Measurements from ENCODE around the gene KCNT2. TPM values are rescaled to one million over a fixed set of nuclear protein-coding genes. Genes with fewer than 3 reads are reported as not detected.

Gene KCNT2
- total RNA-seq: 25.3 and 26.1 TPM in 2 replicates
- long read RNA-seq, partial matches to known transcripts: 21 of 40 reads
- long read RNA-seq, other reads (novel, unspliced or antisense): 19 of 40 reads

- H3K4me3 Mint-ChIP-seq (ENCODE audit: low read depth): peak within 1 kb of the TSS; percentile 98
- peaks cover 28% of the 10 kb centered on the region for H3K4me1 Mint-ChIP-seq (ENCODE audit: low read depth)
- no peaks in the 10 kb centered on the region for H3K36me3 Mint-ChIP-seq (ENCODE audit: insufficient read depth)
Measured at GRCh38 chr1:196608390-196609369, at the start of gene KCNT2. KCNT2 (minus strand) TSS chr1:196608440; CDS start chr1:196608309, 131 bp downstream.

GRCh38 chr1:196655494-196655893 is 47.3 kb upstream of the KCNT2 start:
- H3K27ac Mint-ChIP-seq: no peak overlapping the region
- H3K27me3 Mint-ChIP-seq: no peaks in the 10 kb centered on the region
- TF ChIP-seq, protein P1, sequence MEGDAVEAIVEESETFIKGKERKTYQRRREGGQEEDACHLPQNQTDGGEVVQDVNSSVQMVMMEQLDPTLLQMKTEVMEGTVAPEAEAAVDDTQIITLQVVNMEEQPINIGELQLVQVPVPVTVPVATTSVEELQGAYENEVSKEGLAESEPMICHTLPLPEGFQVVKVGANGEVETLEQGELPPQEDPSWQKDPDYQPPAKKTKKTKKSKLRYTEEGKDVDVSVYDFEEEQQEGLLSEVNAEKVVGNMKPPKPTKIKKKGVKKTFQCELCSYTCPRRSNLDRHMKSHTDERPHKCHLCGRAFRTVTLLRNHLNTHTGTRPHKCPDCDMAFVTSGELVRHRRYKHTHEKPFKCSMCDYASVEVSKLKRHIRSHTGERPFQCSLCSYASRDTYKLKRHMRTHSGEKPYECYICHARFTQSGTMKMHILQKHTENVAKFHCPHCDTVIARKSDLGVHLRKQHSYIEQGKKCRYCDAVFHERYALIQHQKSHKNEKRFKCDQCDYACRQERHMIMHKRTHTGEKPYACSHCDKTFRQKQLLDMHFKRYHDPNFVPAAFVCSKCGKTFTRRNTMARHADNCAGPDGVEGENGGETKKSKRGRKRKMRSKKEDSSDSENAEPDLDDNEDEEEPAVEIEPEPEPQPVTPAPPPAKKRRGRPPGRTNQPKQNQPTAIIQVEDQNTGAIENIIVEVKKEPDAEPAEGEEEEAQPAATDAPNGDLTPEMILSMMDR (IDR thresholded peaks at IDR 0.05; ENCODE audit: unreplicated experiment): no peak
- no peaks in the 10 kb centered on the region for H3K36me3 Mint-ChIP-seq (ENCODE audit: insufficient read depth)
- H3K4me3 Mint-ChIP-seq (ENCODE audit: low read depth): no peak overlapping the region
- peaks cover 6% of the 10 kb centered on the region for H3K4me1 Mint-ChIP-seq (ENCODE audit: low read depth)
- DNase-seq (ENCODE audit: low spot score, unreplicated experiment): no peak
- no peaks in the 10 kb centered on the region for H3K9me3 Mint-ChIP-seq (ENCODE audit: low read depth)

More at GRCh38 chr1:196608390-196609369, at the start of gene KCNT2:
- DNase-seq (ENCODE audit: low spot score, unreplicated experiment): peak; percentile 83
- TF ChIP-seq, protein P1 (IDR thresholded peaks at IDR 0.05; ENCODE audit: unreplicated experiment): peak; percentile 42
- Mint-ChIP-seq H3K9me3 (ENCODE audit: low read depth) (no peaks in the 10 kb centered on the region), H3K27ac (peak within 1 kb of the TSS; percentile 97), H3K27me3 (no peaks in the 10 kb centered on the region)

- DNase-seq (ENCODE audit: low spot score, unreplicated experiment): no peak
- TF ChIP-seq, protein P1 (IDR thresholded peaks at IDR 0.05; ENCODE audit: unreplicated experiment): no peak
- H3K27ac Mint-ChIP-seq: no peak overlapping the region
- no peaks in the 10 kb centered on the region for H3K36me3 Mint-ChIP-seq (ENCODE audit: insufficient read depth)
- H3K27me3 Mint-ChIP-seq: no peaks in the 10 kb centered on the region
- no peak overlapping the region for H3K4me3 Mint-ChIP-seq (ENCODE audit: low read depth)
- H3K9me3 Mint-ChIP-seq (ENCODE audit: low read depth): no peaks in the 10 kb centered on the region
- peaks cover 3% of the 10 kb centered on the region for H3K4me1 Mint-ChIP-seq (ENCODE audit: low read depth)
Measured at GRCh38 chr1:196655071-196655470, 46.8 kb upstream of the KCNT2 start.

- no peak overlapping the region for H3K27ac Mint-ChIP-seq
- no peak for DNase-seq (ENCODE audit: low spot score, unreplicated experiment)
- no peaks in the 10 kb centered on the region for H3K27me3 Mint-ChIP-seq
- H3K4me1 Mint-ChIP-seq (ENCODE audit: low read depth): peaks cover 3% of the 10 kb centered on the region
- no peaks in the 10 kb centered on the region for H3K9me3 Mint-ChIP-seq (ENCODE audit: low read depth)
- TF ChIP-seq, protein P1 (IDR thresholded peaks at IDR 0.05; ENCODE audit: unreplicated experiment): no peak
- H3K36me3 Mint-ChIP-seq (ENCODE audit: insufficient read depth): no peaks in the 10 kb centered on the region
- H3K4me3 Mint-ChIP-seq (ENCODE audit: low read depth): no peak overlapping the region
Measured at GRCh38 chr1:196654271-196654670, 46.0 kb upstream of the KCNT2 start.

- no peaks in the 10 kb centered on the region for H3K9me3 Mint-ChIP-seq (ENCODE audit: low read depth)
- TF ChIP-seq, protein P1 (IDR thresholded peaks at IDR 0.05; ENCODE audit: unreplicated experiment): no peak
- no peaks in the 10 kb centered on the region for H3K36me3 Mint-ChIP-seq (ENCODE audit: insufficient read depth)
- no peak within 1 kb of the TSS for H3K4me3 Mint-ChIP-seq (ENCODE audit: low read depth)
- H3K4me1 Mint-ChIP-seq (ENCODE audit: low read depth): peaks cover 3% of the 10 kb centered on the region
- DNase-seq (ENCODE audit: low spot score, unreplicated experiment): no peak
- no peak within 1 kb of the TSS for H3K27ac Mint-ChIP-seq
- no peaks in the 10 kb centered on the region for H3K27me3 Mint-ChIP-seq
Measured at GRCh38 chr1:196651637-196652215, 43.5 kb upstream of the KCNT2 start, which contains the start of gene CFH. CFH (plus strand) TSS chr1:196652043; CDS start chr1:196652118, 75 bp downstream.
